ENCODE data around the gene RYR3. TPM values are rescaled to one million over a fixed set of nuclear protein-coding genes. Genes with fewer than 3 reads are reported as not detected.
"Not testable (repeated sequence)": the region's sequence is repeated elsewhere in the genome, so short reads cannot be mapped to it uniquely, and the experiment has no call there.

Gene RYR3
- total RNA-seq, 1 donor from 2014 or later, result 6.3 TPM

- DNase-seq, result no peak
Observed at GRCh38 chr15:33516563-33516962, 205.8 kb downstream of the RYR3 start.

- no peak for DNase-seq
Observed at GRCh38 chr15:33517944-33518343, 207.2 kb downstream of the RYR3 start.

GRCh38 chr15:33518421-33518820 lies 207.7 kb downstream of the RYR3 start:
- DNase-seq, result no peak

GRCh38 chr15:33524274-33524673 lies 213.5 kb downstream of the RYR3 start:
- DNase-seq, result no peak

GRCh38 chr15:33526532-33526931 lies 215.8 kb downstream of the RYR3 start:
- no peak for DNase-seq

GRCh38 chr15:33533197-33533596 lies 222.4 kb downstream of the RYR3 start:
- no peak for DNase-seq

GRCh38 chr15:33534642-33535041 lies 223.9 kb downstream of the RYR3 start:
- DNase-seq, result no peak

GRCh38 chr15:33535135-33535534 lies 224.4 kb downstream of the RYR3 start:
- DNase-seq, result no peak

GRCh38 chr15:33539825-33540573 lies 229.2 kb downstream of the RYR3 start:
- no peak for DNase-seq

- no peak for DNase-seq
Observed at GRCh38 chr15:33543957-33544356, 233.2 kb downstream of the RYR3 start.

GRCh38 chr15:33545866-33546265 lies 235.1 kb downstream of the RYR3 start:
- no peak for DNase-seq

- DNase-seq, result no peak
Observed at GRCh38 chr15:33547876-33548275, 237.1 kb downstream of the RYR3 start.

GRCh38 chr15:33551860-33552259 lies 241.1 kb downstream of the RYR3 start:
- no peak for DNase-seq

GRCh38 chr15:33553157-33553556 lies 242.4 kb downstream of the RYR3 start:
- no peak for DNase-seq

- DNase-seq, result no peak
Observed at GRCh38 chr15:33559207-33559890, 248.6 kb downstream of the RYR3 start.

- DNase-seq, result no peak
Observed at GRCh38 chr15:33561407-33561806, 250.6 kb downstream of the RYR3 start.

- DNase-seq, result no peak
Observed at GRCh38 chr15:33561967-33562366, 251.2 kb downstream of the RYR3 start.

- no peak for DNase-seq
Observed at GRCh38 chr15:33565094-33565493, 254.3 kb downstream of the RYR3 start.

- no peak for DNase-seq
Observed at GRCh38 chr15:33567652-33568051, 256.9 kb downstream of the RYR3 start.

GRCh38 chr15:33569036-33569435 lies 258.3 kb downstream of the RYR3 start:
- DNase-seq, result no peak

- DNase-seq, result not testable (repeated sequence)
Observed at GRCh38 chr15:33577911-33578310, 267.1 kb downstream of the RYR3 start.

- DNase-seq, result no peak
Observed at GRCh38 chr15:33580526-33580925, 269.8 kb downstream of the RYR3 start.

- no peak for DNase-seq
Observed at GRCh38 chr15:33581032-33581431, 270.3 kb downstream of the RYR3 start.

- no peak for DNase-seq
Observed at GRCh38 chr15:33584797-33585196, 274.0 kb downstream of the RYR3 start.
